Left colon (tissue), 2 donors: Measurements from ENCODE around the gene URB1. TPM values are rescaled to one million over a fixed set of nuclear protein-coding genes. Genes with fewer than 3 reads are reported as not detected.
"Not testable (repeated sequence)": the region's sequence is repeated elsewhere in the genome, so short reads cannot be mapped to it uniquely, and the experiment has no call there.

Experiments used
- ATAC-seq: fragments of 200-7000 bp; cut with Tn5 transposase; one replicate; pipeline ENCODE4 v1.9.1; 2020; ENCODE audit warnings: mild to moderate bottlenecking, moderate library complexity
- DNase-seq, 2 donors: peaks; one replicate each; pipeline ENCODE4 v3.0.0-alpha.2; 2020
- intact Hi-C, 2 donors: fragments of 100-400 bp; cut with DNase I in 1 of 2; cut with micrococcal nuclease in 1 of 2; formaldehyde crosslinking; loops; one replicate each; pipeline versions ENCODE4 v1.11.2 to v1.14.0; 2022; cut with DNase I, micrococcal nuclease
- total RNA-seq, 2 donors: library from RNA; stranded (reverse); fragmentation: NEBNext Ultra II Directional; extraction: Animal tissue kit (Norgen Biotek cat#: 25700); gene quantifications; one replicate each; pipeline ENCODE4 v1.2.1, GENCODE V29; 2021
- donor health status: DM: no; HTN: no; CAD: no.
- donor health status: DM: yes; HTN: yes; CAD: no.

The URB1 gene
- total RNA-seq, 2 donors from 2014 or later: 7.3 to 12.6 TPM

DNA sequence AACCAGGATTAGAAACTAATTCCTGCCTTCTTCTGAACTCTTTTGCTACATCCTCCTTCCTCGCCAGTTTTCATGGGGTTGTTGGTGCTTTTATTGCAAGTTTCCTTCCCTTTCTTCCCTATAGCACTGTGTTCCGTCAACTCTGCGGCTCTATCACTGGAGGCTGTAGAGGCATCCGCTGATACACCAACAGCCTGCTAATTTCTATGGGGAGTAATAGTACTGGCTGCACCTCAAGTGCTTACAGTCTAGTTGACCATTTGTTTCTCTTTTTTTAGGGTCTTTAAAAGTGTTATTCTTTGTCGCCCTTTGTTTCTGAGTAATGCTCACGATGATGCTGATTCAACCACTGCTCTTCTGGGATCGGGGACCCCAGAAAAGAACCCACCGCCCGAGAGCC lies 114.7 kb downstream of the URB1 start:
- DNase-seq (no peak), ATAC-seq (no peak)
- intact Hi-C loops: no loop called here

DNA sequence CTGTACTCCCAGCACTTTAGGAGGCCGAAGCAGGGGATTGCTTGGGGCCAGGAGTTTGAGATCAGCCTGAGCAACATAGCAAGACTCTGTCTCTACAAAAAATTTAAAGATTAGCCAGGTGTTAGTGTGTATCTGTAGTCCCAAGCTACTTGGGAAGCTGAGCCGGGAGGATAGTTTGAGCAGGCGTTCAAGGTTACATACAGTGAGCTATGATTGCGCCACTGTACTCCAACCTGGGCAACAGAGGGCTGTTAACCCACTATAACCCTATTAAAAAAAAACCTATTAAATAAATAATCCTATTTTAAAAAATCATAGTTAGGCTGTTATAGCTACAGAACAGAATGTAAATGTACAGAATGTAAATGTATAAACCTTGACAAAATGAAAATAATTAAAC lies 116.1 kb downstream of the URB1 start:
- intact Hi-C loops: no loop called here
- no peak for ATAC-seq
- DNase-seq: no peak

DNA sequence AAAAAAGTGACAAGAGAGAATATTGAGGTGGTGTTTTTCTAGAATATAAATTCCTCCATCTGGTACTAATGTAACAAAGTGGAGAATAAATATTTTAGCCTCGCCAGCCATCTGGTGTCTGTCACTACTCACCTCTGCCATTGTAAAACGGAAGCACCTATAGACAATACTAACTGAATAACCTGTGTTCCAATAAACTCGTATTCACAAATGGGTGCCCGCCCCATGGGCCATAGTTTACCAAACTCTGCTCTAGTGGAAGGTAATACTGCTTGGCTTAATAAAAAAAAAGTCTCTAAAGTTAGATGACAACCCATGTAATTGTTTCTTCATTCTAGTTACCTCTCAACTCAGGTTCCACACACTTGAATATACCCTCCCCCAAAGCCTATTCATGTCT lies 122.1 kb downstream of the URB1 start:
- ATAC-seq (peak; percentile 66), DNase-seq (no peak)
- intact Hi-C loops: no loop called here

GRCh38 chr21:32265321-32265720 lies 127.5 kb downstream of the URB1 start:
- ATAC-seq, intact Hi-C loops, DNase-seq: not testable (repeated sequence)

GRCh38 chr21:32261929-32262328 lies 130.9 kb downstream of the URB1 start:
- no peak for ATAC-seq
- intact Hi-C loops: no loop called here
- DNase-seq: no peak

Other genes starting within 250 kb of the URB1 start
- gene MIS18A, start 114.0 kb downstream of the URB1 start, total RNA-seq: 1 to 10 TPM; 6.4 to 9.5 TPM
- gene MRAP, start 94.2 kb downstream of the URB1 start, total RNA-seq: not detected
- 10 to 100 TPM; 10.3 to 24.5 TPM for gene EVA1C, start 19.7 kb upstream of the URB1 start, total RNA-seq
- gene TCP10L, start 192.5 kb upstream of the URB1 start, total RNA-seq: not detected
- gene CFAP298, start 219.4 kb upstream of the URB1 start, total RNA-seq: 10 to 100 TPM; 28.7 to 32.7 TPM